Measurements from ENCODE around the gene ZBTB8B. TPM values are rescaled to one million over a fixed set of nuclear protein-coding genes. Genes with fewer than 3 reads are reported as not detected.
A peak's percentile ranks its signal among the peaks of the same experiment; 100 is the strongest.

ZBTB8B gene
- total and polyA plus RNA-seq, 2 donors (not counting 3 experiments of a cell fraction or from before 2014, with no cell fraction given), result 0.01 to 0.02 TPM

GRCh38 chr1:32447469-32448185 is 17.2 kb upstream of the ZBTB8B start:
- CTCF ChIA-PET, result interaction anchor here (0.6 to 3.3 kb wide), 16 partner anchors 9 to 375 kb away, joined by 3 to 28 read pairs (median 4); partner anchors contain the start of gene ZBTB8B

More at GRCh38 chr1:32447469-32448185, 17.2 kb upstream of the ZBTB8B start:
- peak overlapping the region; percentile 9 for H3K9ac ChIP-seq (replicated peaks; ENCODE audit: extremely low read depth, insufficient read depth, low read length)
- H3K36me3 ChIP-seq (ENCODE audit: control insufficient read depth in 2 of 2, extremely low read depth in 1 of 2, insufficient read depth in 2 of 2, low read length in 2 of 2), result no peaks in the 10 kb centered on the region
- TF ChIP-seq GATA2 (IDR thresholded peaks at IDR 0.05; ENCODE audit: insufficient read depth, insufficient read length, low read depth, low read length) (no peak), MYC (IDR thresholded peaks at IDR 0.05; ENCODE audit: low read depth, low read length) (no peak), JUN (IDR thresholded peaks at IDR 0.05; ENCODE audit: borderline replicate concordance, insufficient read depth, insufficient read length, low read depth) (no peak), CTCF (IDR thresholded peaks at IDR 0.05; ENCODE audit: extremely low read depth in 1 of 2, insufficient read depth in 1 of 2, low read depth in 1 of 2, low read length in 2 of 2) (no peak), POLR2A (IDR thresholded peaks at IDR 0.05; ENCODE audit: low read depth, low read length) (no peak), MAX (IDR thresholded peaks at IDR 0.05; ENCODE audit: insufficient read depth, insufficient read length) (no peak), EZH2 (IDR thresholded peaks at IDR 0.05; ENCODE audit: borderline replicate concordance, low read depth, low read length, severe bottlenecking) (no peak), FOS (IDR thresholded peaks at IDR 0.05; ENCODE audit: borderline replicate concordance, insufficient read depth, low read length) (no peak), POLR2AphosphoS5 (IDR thresholded peaks at IDR 0.05; ENCODE audit: insufficient read depth, low read depth, low read length) (no peak)
- dilution Hi-C loops (cut with MboI; ENCODE audit: extremely low pct_ligation_motif_present, low sequenced_read_pairs), result no loop called here
- peak overlapping the region in 1 of 3 experiments; percentile 23 for H3K4me3 ChIP-seq (replicated peaks in 1 of 3; ENCODE audit: insufficient read depth in 1 of 3, low read depth in 1 of 3, low read length in 3 of 3)
- FAIRE-seq (no peak), DNase-seq (ENCODE audit: low read depth, low spot score) (no peak)
- peaks cover 4% of the 10 kb centered on the region for H3K4me1 ChIP-seq (ENCODE audit: control insufficient read depth, extremely low read depth, insufficient read depth, low read length)
- peak overlapping the region; percentile 79 for H2AFZ ChIP-seq (ENCODE audit: low read depth, low read length)
- H3K9me1 ChIP-seq (replicated peaks; ENCODE audit: control insufficient read depth, extremely low read depth, insufficient read depth, low read length), result no peaks in the 10 kb centered on the region
- no peak overlapping the region for H3K27ac ChIP-seq (ENCODE audit: insufficient read depth, low read depth, low read length)
- no peaks in the 10 kb centered on the region for H4K20me1 ChIP-seq (replicated peaks; ENCODE audit: control insufficient read depth, extremely low read depth, insufficient read depth, low read length)
- POLR2A ChIA-PET, result no interaction called here
- peak overlapping the region; percentile 55 for H3K4me2 ChIP-seq (ENCODE audit: insufficient read depth, low read length)
- no TSS peak for BruUV-seq (replicated peaks)
- intact Hi-C loops (cut with micrococcal nuclease), result loop anchor here (1.0 to 2.0 kb wide), 4 partner anchors 53 to 425 kb away; partner anchors contain the start of gene RBBP4
- H3K27me3 ChIP-seq (ENCODE audit: control insufficient read depth in 2 of 2, insufficient read depth in 2 of 2, low read length in 2 of 2), result peaks cover 0 to 5% of the 10 kb centered on the region in 2 experiments
- H3K79me2 ChIP-seq (ENCODE audit: control insufficient read depth, insufficient read depth, low read length), result no peaks in the 10 kb centered on the region
- no peaks in the 10 kb centered on the region for H3K9me3 ChIP-seq (replicated peaks; ENCODE audit: control insufficient read depth, insufficient read depth, low read length)
